Endodermal cell (in vitro differentiated cells): Measurements from ENCODE around the gene IL4I1. TPM values are rescaled to one million over a fixed set of nuclear protein-coding genes. Genes with fewer than 3 reads are reported as not detected.
A peak's percentile ranks its signal among the peaks of the same experiment; 100 is the strongest.

Source experiments
- DNase-seq: peaks from one replicate; pipeline ENCODE4 v3.0.0-alpha.2; 2017
- H3K27ac ChIP-seq: 2 replicates; pipeline ENCODE4 v1.5.1; 2013; ENCODE audit warnings: mild to moderate bottlenecking, low read depth, low read length, moderate library complexity
- H3K27me3 ChIP-seq: 2 replicates; pipeline ENCODE4 v1.6.1; 2013; ENCODE audit warnings: mild to moderate bottlenecking, low read length, moderate library complexity; ENCODE audit not compliant: insufficient read depth, control insufficient read depth, poor library complexity, severe bottlenecking
- H3K36me3 ChIP-seq: 2 replicates; pipeline ENCODE4 v1.7.0; 2013; ENCODE audit warnings: mild to moderate bottlenecking, low read length, moderate library complexity; ENCODE audit not compliant: control insufficient read depth, insufficient read depth
- H3K4me1 ChIP-seq: one replicate; pipeline ENCODE4 v1.7.0; 2013; ENCODE audit warnings: low read length; ENCODE audit not compliant: control insufficient read depth, insufficient read depth
- H3K4me3 ChIP-seq: 2 replicates; pipeline ENCODE4 v1.5.1; 2013; ENCODE audit warnings: mild to moderate bottlenecking, low read length, moderate library complexity
- H3K9ac ChIP-seq: 2 replicates; pipeline ENCODE4 v1.6.1; 2013; ENCODE audit warnings: mild to moderate bottlenecking, low read length, moderate library complexity; ENCODE audit not compliant: poor library complexity, severe bottlenecking; ENCODE audit errors: extremely low read depth
- H3K9me3 ChIP-seq: 2 replicates; pipeline ENCODE4 v1.6.1; 2013; ENCODE audit warnings: mild to moderate bottlenecking, low read length, moderate library complexity; ENCODE audit not compliant: control insufficient read depth
- H3K27ac Mint-ChIP-seq: 2 replicates; pipeline ENCODE4 v1.8.0; 2020; ENCODE audit warnings: mixed read lengths
- H3K27me3 Mint-ChIP-seq: 2 replicates; pipeline ENCODE4 v1.8.0; 2021; ENCODE audit warnings: mild to moderate bottlenecking, mixed read lengths; ENCODE audit not compliant: insufficient read depth
- H3K36me3 Mint-ChIP-seq: 2 replicates; pipeline ENCODE4 v1.8.0; 2020; ENCODE audit warnings: low read depth, mixed read lengths
- H3K4me1 Mint-ChIP-seq: 2 replicates; pipeline ENCODE4 v1.8.0; 2020; ENCODE audit warnings: mixed read lengths
- H3K4me3 Mint-ChIP-seq: 2 replicates; pipeline ENCODE4 v1.8.0; 2020; ENCODE audit warnings: mild to moderate bottlenecking, moderate library complexity, mixed read lengths
- H3K9me3 Mint-ChIP-seq: 2 replicates; pipeline ENCODE4 v1.8.0; 2020; ENCODE audit warnings: mild to moderate bottlenecking, mixed read lengths
- WGBS, 2 experiments: methylation state at CpG; one replicate each; pipeline versions ENCODE4 v1.1.5 to v1.1.7; 2013; ENCODE audit warnings: missing lambda C conversion rate in 2 of 2, mixed read lengths in 1 of 2; ENCODE audit not compliant: insufficient coverage in 1 of 2, insufficient read length in 1 of 2; 5-methylcytosine and 5-hydroxymethylcytosine counted together
- total RNA-seq, 2 donors: library from RNA; stranded (reverse); fragmentation: NEBNext Ultra II Directional in 1 of 2; extraction: Animal tissue kit (Norgen Biotek cat#: 25700) in 1 of 2; gene quantifications; 2 replicates in 1 of 2; 3 replicates in 1 of 2; pipeline ENCODE4 v1.2.1, GENCODE V29; 2021
- TF ChIP-seq, protein P1 (sequence below): fragments of 200-600 bp; sonication (generic); conservative IDR thresholded peaks from 2 replicates; pipeline ENCODE4 v1.5.0; 2021; ENCODE audit warnings: antibody characterized with exemption, mild to moderate bottlenecking

IL4I1 gene
- total RNA-seq, 2 donors from 2014 or later = 0.97 TPM; not detected in 1

DNA sequence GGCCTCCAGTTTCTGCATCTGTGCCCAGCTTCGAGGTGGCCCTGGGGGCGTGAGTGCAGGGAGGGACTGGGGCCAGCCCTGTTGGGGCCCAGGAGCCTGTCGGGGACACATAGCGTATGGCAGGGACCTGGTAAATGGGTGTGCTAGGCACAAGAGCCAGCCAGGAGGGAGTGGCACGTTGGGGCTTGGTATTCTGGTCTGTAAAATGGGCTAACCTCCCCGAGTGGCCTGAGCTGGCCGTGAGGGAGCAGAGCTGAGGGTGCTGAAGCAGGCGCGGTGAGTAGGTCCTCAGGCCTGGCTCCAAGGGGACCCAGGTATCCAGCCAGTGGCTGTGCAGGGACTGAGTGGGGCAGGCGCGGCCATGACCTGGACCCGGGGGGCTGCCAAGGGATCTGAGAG lies 41.4 kb downstream of the IL4I1 start:
- no peak overlapping the region for H3K27ac ChIP-seq
- peaks cover 15% of the 10 kb centered on the region for H3K4me1 Mint-ChIP-seq

DNA sequence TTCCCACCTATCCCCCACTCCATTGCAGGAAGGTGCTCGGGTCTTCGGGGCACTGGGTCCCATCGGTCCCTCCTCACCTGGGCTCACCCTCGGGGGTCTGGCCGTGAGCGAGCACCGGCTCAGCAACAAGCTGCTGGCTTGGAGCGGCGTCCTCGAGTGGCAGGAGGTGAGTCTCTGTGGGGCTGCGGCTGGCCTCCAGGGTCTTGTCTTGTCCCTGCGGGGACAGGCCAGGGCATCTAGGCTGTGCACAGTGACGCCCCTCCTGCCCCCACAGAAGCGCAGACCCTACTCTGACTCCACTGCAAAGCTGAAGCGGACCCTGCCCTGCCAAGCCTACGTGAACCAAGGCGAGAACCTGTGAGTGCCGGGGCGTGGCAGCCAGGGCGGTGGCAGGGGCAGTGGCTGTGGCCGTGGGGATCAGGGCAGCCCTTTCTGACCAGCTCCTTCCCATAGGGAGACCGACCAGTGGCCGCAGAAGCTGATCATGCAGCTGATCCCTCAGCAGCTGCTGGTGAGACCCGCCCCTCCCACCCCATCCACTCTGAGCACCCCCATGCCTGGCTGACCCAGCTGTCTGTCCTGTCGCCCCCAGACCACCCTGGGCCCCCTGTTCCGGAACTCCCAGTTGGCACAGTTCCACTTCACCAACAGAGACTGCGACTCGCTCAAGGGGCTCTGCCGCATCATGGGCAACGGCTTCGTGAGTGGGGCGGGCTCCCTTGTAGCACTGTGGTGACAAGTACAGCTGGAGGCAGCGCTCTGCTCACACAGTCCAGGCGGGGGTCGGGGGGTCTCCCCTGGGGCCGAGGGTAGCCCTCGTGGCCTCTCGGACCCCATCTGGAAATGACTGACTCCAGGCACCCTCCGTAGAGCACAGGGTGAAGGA lies 42.1 kb downstream of the IL4I1 start:
- Mint-ChIP-seq H3K27me3 (no peaks in the 10 kb centered on the region), H3K4me1 (peaks cover 20% of the 10 kb centered on the region)
- DNase-seq = peak; percentile 49

More for the DNA sequence above, 41.4 kb downstream of the IL4I1 start:
- Histone ChIP-seq H3K4me1 (peaks cover 5% of the 10 kb centered on the region), H3K27me3 (no peaks in the 10 kb centered on the region), H3K9ac (no peak overlapping the region), H3K9me3 (no peaks in the 10 kb centered on the region), H3K4me3 (no peak overlapping the region), H3K36me3 (peaks cover 41% of the 10 kb centered on the region)
- WGBS, 2 experiments = 95 to 98% methylated on average over 7 to 12 of the region's 12 CpGs
- no peaks in the 10 kb centered on the region for H3K27me3 Mint-ChIP-seq
- TF ChIP-seq, protein P1, sequence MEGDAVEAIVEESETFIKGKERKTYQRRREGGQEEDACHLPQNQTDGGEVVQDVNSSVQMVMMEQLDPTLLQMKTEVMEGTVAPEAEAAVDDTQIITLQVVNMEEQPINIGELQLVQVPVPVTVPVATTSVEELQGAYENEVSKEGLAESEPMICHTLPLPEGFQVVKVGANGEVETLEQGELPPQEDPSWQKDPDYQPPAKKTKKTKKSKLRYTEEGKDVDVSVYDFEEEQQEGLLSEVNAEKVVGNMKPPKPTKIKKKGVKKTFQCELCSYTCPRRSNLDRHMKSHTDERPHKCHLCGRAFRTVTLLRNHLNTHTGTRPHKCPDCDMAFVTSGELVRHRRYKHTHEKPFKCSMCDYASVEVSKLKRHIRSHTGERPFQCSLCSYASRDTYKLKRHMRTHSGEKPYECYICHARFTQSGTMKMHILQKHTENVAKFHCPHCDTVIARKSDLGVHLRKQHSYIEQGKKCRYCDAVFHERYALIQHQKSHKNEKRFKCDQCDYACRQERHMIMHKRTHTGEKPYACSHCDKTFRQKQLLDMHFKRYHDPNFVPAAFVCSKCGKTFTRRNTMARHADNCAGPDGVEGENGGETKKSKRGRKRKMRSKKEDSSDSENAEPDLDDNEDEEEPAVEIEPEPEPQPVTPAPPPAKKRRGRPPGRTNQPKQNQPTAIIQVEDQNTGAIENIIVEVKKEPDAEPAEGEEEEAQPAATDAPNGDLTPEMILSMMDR = no peak
- H3K9me3 Mint-ChIP-seq = no peaks in the 10 kb centered on the region
- H3K36me3 Mint-ChIP-seq = peaks cover 38% of the 10 kb centered on the region
- peak overlapping the region; percentile 74 for H3K27ac Mint-ChIP-seq
- DNase-seq = no peak
- no peak overlapping the region for H3K4me3 Mint-ChIP-seq

DNA sequence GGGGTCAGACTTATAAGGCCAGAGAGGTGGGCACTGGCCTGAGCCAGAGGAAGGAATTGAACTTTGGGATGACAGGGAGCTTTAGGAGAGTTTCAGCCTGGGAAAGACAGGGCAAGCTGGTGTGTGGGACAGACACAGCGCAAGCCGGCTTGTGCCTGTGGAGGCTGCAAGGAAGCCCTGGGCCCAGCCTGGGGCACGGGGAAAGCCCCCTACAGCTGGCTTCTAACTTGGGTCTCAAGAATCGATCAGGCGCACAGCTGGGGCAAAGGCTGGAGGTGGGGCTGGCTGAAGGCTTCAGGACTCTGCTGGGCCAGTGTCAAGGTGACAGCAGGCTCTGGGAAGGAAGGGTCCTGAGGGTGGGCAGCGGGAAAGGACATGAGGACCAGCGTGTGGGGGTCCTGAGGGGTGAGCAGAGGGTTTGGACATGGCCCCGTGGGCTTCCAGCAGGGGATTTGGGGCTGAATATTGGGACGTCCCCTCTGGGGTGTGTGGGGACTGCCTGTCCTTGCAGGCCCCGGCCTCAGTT lies 42.8 kb downstream of the IL4I1 start:
- Histone ChIP-seq H3K36me3 (peaks cover 47% of the 10 kb centered on the region), H3K4me1 (peaks cover 5% of the 10 kb centered on the region), H3K27ac (no peak overlapping the region), H3K4me3 (no peak overlapping the region), H3K9me3 (peaks cover 6% of the 10 kb centered on the region), H3K9ac (no peak overlapping the region), H3K27me3 (no peaks in the 10 kb centered on the region)
- H3K4me1 Mint-ChIP-seq = peaks cover 21% of the 10 kb centered on the region
- peaks cover 5% of the 10 kb centered on the region for H3K9me3 Mint-ChIP-seq
- peaks cover 46% of the 10 kb centered on the region for H3K36me3 Mint-ChIP-seq
- TF ChIP-seq, protein P1 = no peak
- peak overlapping the region; percentile 86 for H3K4me3 Mint-ChIP-seq
- no peaks in the 10 kb centered on the region for H3K27me3 Mint-ChIP-seq
- 93 to 100% methylated on average over 2 to 9 of the region's 10 CpGs for WGBS, 2 experiments
- H3K27ac Mint-ChIP-seq = no peak overlapping the region
- DNase-seq = peak; percentile 48

More for the DNA sequence above, 42.1 kb downstream of the IL4I1 start:
- H3K9me3 ChIP-seq = no peaks in the 10 kb centered on the region
- no peak overlapping the region for H3K4me3 ChIP-seq
- Mint-ChIP-seq H3K9me3 (peaks cover 5% of the 10 kb centered on the region), H3K27ac (no peak overlapping the region), H3K36me3 (peaks cover 41% of the 10 kb centered on the region), H3K4me3 (no peak overlapping the region)
- WGBS, 2 experiments = 95 to 96% methylated on average over 15 to 39 of the region's 39 CpGs
- TF ChIP-seq, protein P1 = no peak
- H3K36me3 ChIP-seq = peaks cover 42% of the 10 kb centered on the region
- peaks cover 5% of the 10 kb centered on the region for H3K4me1 ChIP-seq
- no peak overlapping the region for H3K27ac ChIP-seq
- H3K27me3 ChIP-seq = no peaks in the 10 kb centered on the region
- no peak overlapping the region for H3K9ac ChIP-seq
